ENCODE data around the gene NSRP1.
"Not testable (repeated sequence)": the region's sequence is repeated elsewhere in the genome, so short reads cannot be mapped to it uniquely, and the experiment has no call there.

NSRP1 gene

GRCh38 chr17:30104575-30105339, 11.9 kb upstream of the NSRP1 start:
- Mint-ChIP-seq H3K27me3 (peaks cover 17% of the 10 kb centered on the region), H3K4me1 (peaks cover 7% of the 10 kb centered on the region), H3K4me3 (peak overlapping the region; percentile 78 to 84), H3K27ac (peak overlapping the region; percentile 18 to 51), H3K9me3 (no peaks in the 10 kb centered on the region)
- ATAC-seq (peak; percentile 95), DNase-seq (peak; percentile 70)

DNA sequence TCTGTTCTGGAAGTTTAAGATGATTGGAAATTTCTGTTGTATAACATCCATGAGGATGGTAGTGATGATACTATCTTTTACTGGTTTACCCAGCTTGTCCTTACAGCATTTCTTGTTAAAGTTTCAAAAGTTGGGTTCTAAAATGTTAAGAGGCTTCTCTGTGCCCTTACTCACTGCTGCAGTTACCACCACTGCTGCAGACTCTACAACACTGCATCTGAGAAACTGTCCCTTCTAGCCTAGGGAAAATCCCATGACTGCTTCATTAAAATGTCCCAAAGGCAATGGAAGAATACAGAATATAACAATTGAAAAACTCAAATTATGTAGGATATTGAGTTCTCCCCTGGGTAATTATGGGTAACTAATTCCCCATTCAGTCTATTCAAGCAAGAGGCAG, 3.8 kb upstream of the NSRP1 start:
- Mint-ChIP-seq H3K9me3 (no peaks in the 10 kb centered on the region), H3K27ac (peak overlapping the region in 1 of 2 donors; percentile 54), H3K4me3 (peak overlapping the region; percentile 35 to 51), H3K4me1 (peaks cover 30% of the 10 kb centered on the region), H3K27me3 (peaks cover 6% of the 10 kb centered on the region)
- ATAC-seq = peak; percentile 65
- no peak for DNase-seq

- DNase-seq (peak; percentile 26 to 62), ATAC-seq (peak; percentile 77)
- peaks cover 34% of the 10 kb centered on the region for H3K4me1 Mint-ChIP-seq
- peaks cover 6% of the 10 kb centered on the region for H3K27me3 Mint-ChIP-seq
- peak overlapping the region in 1 of 2 donors; percentile 54 for H3K27ac Mint-ChIP-seq
- peak overlapping the region; percentile 35 to 51 for H3K4me3 Mint-ChIP-seq
- H3K9me3 Mint-ChIP-seq = no peaks in the 10 kb centered on the region
These were observed 3.4 kb upstream of the NSRP1 start for GRCh38 chr17:30113213-30113612.

DNA sequence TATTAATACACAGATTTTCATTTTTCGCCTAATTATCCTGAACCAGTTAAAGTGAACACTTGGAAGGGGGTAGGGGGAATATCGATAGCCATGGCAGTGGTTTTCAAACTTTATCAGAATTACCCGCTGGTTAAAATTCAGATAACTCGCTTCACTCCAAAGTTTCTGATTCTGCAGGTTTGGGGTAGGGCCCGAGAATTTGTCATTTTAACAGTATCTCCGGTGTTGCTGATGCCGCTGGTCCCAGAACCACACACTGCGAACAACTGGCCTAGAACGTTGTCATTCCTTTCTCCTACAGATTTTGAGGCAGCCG, 313 bp upstream of the NSRP1 start:
- Mint-ChIP-seq H3K4me3 (peak overlapping the region; percentile 95 to 97), H3K27ac (peak overlapping the region; percentile 99), H3K9me3 (no peaks in the 10 kb centered on the region), H3K4me1 (peaks cover 60% of the 10 kb centered on the region), H3K27me3 (no peaks in the 10 kb centered on the region)
- no peak for DNase-seq
- peak; percentile 17 for ATAC-seq

GRCh38 chr17:30117675-30118081, 1.1 kb downstream of the NSRP1 start:
- Mint-ChIP-seq H3K27me3 (no peaks in the 10 kb centered on the region), H3K4me3 (peak overlapping the region; percentile 95 to 97), H3K4me1 (peaks cover 60% of the 10 kb centered on the region), H3K27ac (peak overlapping the region; percentile 99), H3K9me3 (no peaks in the 10 kb centered on the region)
- no peak for DNase-seq
- ATAC-seq = no peak

- ATAC-seq, H3K9me3 Mint-ChIP-seq, H3K27me3 Mint-ChIP-seq, DNase-seq: not testable (repeated sequence)
- peaks cover 50% of the 10 kb centered on the region for H3K4me1 Mint-ChIP-seq
- peak overlapping the region; percentile 15 to 19 for H3K27ac Mint-ChIP-seq
- peak overlapping the region; percentile 62 to 95 for H3K4me3 Mint-ChIP-seq
These were observed 2.0 kb downstream of the NSRP1 start for GRCh38 chr17:30118635-30119034.

GRCh38 chr17:30124273-30124796, 7.7 kb downstream of the NSRP1 start:
- no peak overlapping the region for H3K4me3 Mint-ChIP-seq
- H3K9me3 Mint-ChIP-seq = no peaks in the 10 kb centered on the region
- no peak for DNase-seq
- no peak for ATAC-seq
- H3K4me1 Mint-ChIP-seq = peaks cover 48% of the 10 kb centered on the region
- H3K27ac Mint-ChIP-seq = peak overlapping the region in 1 of 2 donors; percentile 7
- no peaks in the 10 kb centered on the region for H3K27me3 Mint-ChIP-seq

GRCh38 chr17:30130121-30130520, 13.5 kb downstream of the NSRP1 start:
- ATAC-seq (no peak), DNase-seq (no peak)
- Mint-ChIP-seq H3K27ac (peak overlapping the region in 1 of 2 donors; percentile 56), H3K4me1 (peaks cover 12% of the 10 kb centered on the region), H3K27me3 (no peaks in the 10 kb centered on the region), H3K4me3 (no peak overlapping the region), H3K9me3 (no peaks in the 10 kb centered on the region)

GRCh38 chr17:30132615-30133014, 16.0 kb downstream of the NSRP1 start:
- no peaks in the 10 kb centered on the region for H3K27me3 Mint-ChIP-seq
- H3K4me1 Mint-ChIP-seq = no peaks in the 10 kb centered on the region
- no peak overlapping the region for H3K27ac Mint-ChIP-seq
- H3K9me3 Mint-ChIP-seq = no peaks in the 10 kb centered on the region
- no peak overlapping the region for H3K4me3 Mint-ChIP-seq
- no peak for DNase-seq
- no peak for ATAC-seq

- Mint-ChIP-seq H3K27me3 (no peaks in the 10 kb centered on the region), H3K27ac (no peak overlapping the region), H3K4me1 (no peaks in the 10 kb centered on the region), H3K4me3 (no peak overlapping the region), H3K9me3 (no peaks in the 10 kb centered on the region)
- ATAC-seq (no peak), DNase-seq (no peak)
These were observed 16.6 kb downstream of the NSRP1 start for GRCh38 chr17:30133197-30133596.

- H3K4me3 Mint-ChIP-seq = no peak overlapping the region
These were observed 17.9 kb downstream of the NSRP1 start for GRCh38 chr17:30134551-30134950.

GRCh38 chr17:30137158-30137557, 20.5 kb downstream of the NSRP1 start:
- ATAC-seq (no peak), DNase-seq (no peak)
- no peak overlapping the region for H3K4me3 Mint-ChIP-seq
- no peaks in the 10 kb centered on the region for H3K27me3 Mint-ChIP-seq
- peak overlapping the region in 1 of 2 donors; percentile 8 for H3K27ac Mint-ChIP-seq
- H3K4me1 Mint-ChIP-seq = peaks cover 8% of the 10 kb centered on the region
- no peaks in the 10 kb centered on the region for H3K9me3 Mint-ChIP-seq

More at GRCh38 chr17:30134551-30134950, 17.9 kb downstream of the NSRP1 start:
- H3K27ac Mint-ChIP-seq = peak overlapping the region in 1 of 2 donors; percentile 17
- ATAC-seq (no peak), DNase-seq (no peak)
- peaks cover 6% of the 10 kb centered on the region for H3K4me1 Mint-ChIP-seq
- H3K27me3 Mint-ChIP-seq = no peaks in the 10 kb centered on the region
- no peaks in the 10 kb centered on the region for H3K9me3 Mint-ChIP-seq

DNA sequence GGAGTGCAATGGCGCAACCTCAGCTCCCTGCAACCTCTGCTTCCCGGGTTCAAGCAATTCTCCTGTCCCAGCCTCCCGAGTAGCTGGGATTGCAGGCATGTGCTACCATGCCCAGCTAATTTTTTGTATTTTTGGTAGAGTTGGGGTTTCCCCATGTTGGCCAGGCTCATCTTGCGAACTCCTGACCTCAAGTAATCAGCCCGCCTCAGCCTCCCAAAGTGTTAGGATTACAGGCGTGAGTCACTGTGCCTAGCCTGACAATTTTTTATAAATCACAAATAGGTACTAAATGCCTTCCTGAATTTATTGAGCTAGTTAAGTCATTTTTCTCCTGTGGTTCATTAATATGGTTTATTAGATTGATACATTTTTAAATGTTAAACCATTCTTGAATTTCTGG, 31.2 kb downstream of the NSRP1 start:
- Mint-ChIP-seq H3K4me1 (peaks cover 20% of the 10 kb centered on the region), H3K27ac (peak overlapping the region in 1 of 2 donors; percentile 42)
- peak in 1 of 2 donors; percentile 20 for DNase-seq
- not testable (repeated sequence) for H3K9me3 Mint-ChIP-seq, H3K4me3 Mint-ChIP-seq, H3K27me3 Mint-ChIP-seq
- peak; percentile 60 for ATAC-seq

- Mint-ChIP-seq H3K4me3 (no peak overlapping the region), H3K9me3 (no peaks in the 10 kb centered on the region), H3K27ac (peak overlapping the region; percentile 83 to 90), H3K27me3 (no peaks in the 10 kb centered on the region), H3K4me1 (peaks cover 20% of the 10 kb centered on the region)
- DNase-seq (no peak), ATAC-seq (no peak)
These were observed 31.8 kb downstream of the NSRP1 start for GRCh38 chr17:30148376-30148775.

DNA sequence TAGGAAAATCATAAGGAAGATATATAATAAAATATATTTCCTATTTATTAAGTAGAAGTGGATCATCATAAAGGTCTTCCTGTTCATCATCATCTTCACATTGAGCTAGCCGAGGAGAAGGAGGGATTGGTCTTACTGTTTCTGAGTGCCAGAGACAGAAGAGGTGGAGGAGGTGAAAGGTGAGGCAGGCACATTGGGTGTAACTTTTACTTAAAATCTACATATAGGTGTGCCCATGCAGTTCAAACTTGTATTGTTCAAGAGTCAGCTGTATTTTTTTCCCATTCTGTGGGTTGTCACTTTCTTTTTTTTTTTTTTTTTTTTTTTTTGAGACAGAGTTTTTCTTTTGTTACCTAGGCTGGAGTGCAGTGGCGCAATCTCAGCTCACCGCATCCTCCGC, 34.9 kb downstream of the NSRP1 start:
- Mint-ChIP-seq H3K4me1 (peaks cover 22% of the 10 kb centered on the region), H3K4me3 (no peak overlapping the region), H3K27ac (no peak overlapping the region)

GRCh38 chr17:30153463-30153862, 36.8 kb downstream of the NSRP1 start:
- peaks cover 2 to 4% of the 10 kb centered on the region in 2 donors for H3K9me3 Mint-ChIP-seq
- DNase-seq (no peak), ATAC-seq (no peak)
- peaks cover 21% of the 10 kb centered on the region for H3K4me1 Mint-ChIP-seq
- H3K27ac Mint-ChIP-seq = no peak overlapping the region
- no peak overlapping the region for H3K4me3 Mint-ChIP-seq
- no peaks in the 10 kb centered on the region for H3K27me3 Mint-ChIP-seq

More for the DNA sequence above, 34.9 kb downstream of the NSRP1 start:
- no peak for DNase-seq
- ATAC-seq = no peak
- Mint-ChIP-seq H3K27me3 (no peaks in the 10 kb centered on the region), H3K9me3 (no peaks in the 10 kb centered on the region)
